H54 (cell line): ENCODE measurements around the gene KLF1.

Experiments used
- DNase-seq: peaks from one replicate; pipeline ENCODE4 v3.0.0; 2011; ENCODE audit warnings: low spot score, mixed read lengths; ENCODE audit not compliant: insufficient read length
- FAIRE-seq: peaks from 3 replicates; lab custom pipeline; 2011; peaks lifted over from hg19 to GRCh38; lab: Jason Lieb, UNC
- POLR2A ChIP-seq: IDR thresholded peaks from 2 replicates; pipeline ENCODE4 v1.6.1; 2011; ENCODE audit warnings: low read depth, mild to moderate bottlenecking, low read length

Gene KLF1

GRCh38 chr19:12843999-12844732, 42.8 kb downstream of the KLF1 start:
- TF ChIP-seq POLR2A: no peak
- FAIRE-seq: no peak

GRCh38 chr19:12843328-12843727, 43.7 kb downstream of the KLF1 start:
- FAIRE-seq: no peak

More at GRCh38 chr19:12843999-12844732, 42.8 kb downstream of the KLF1 start:
- DNase-seq: no peak

GRCh38 chr19:12842511-12842910, 44.5 kb downstream of the KLF1 start:
- FAIRE-seq (no peak), DNase-seq (no peak)
- TF ChIP-seq POLR2A: no peak

More at GRCh38 chr19:12843328-12843727, 43.7 kb downstream of the KLF1 start:
- TF ChIP-seq POLR2A: no peak
- no peak for DNase-seq

GRCh38 chr19:12841094-12841493, 45.9 kb downstream of the KLF1 start:
- no peak for DNase-seq
- no peak for FAIRE-seq
- no peak for TF ChIP-seq POLR2A

GRCh38 chr19:12840091-12841079, 46.6 kb downstream of the KLF1 start:
- FAIRE-seq: peak; percentile 41
- DNase-seq: peak; percentile 66
- TF ChIP-seq POLR2A: no peak

- DNase-seq (no peak), FAIRE-seq (no peak)
- no peak for TF ChIP-seq POLR2A
Measured at GRCh38 chr19:12838886-12839756, 47.9 kb downstream of the KLF1 start.

- TF ChIP-seq POLR2A: no peak
Measured at GRCh38 chr19:12838182-12838885, 48.7 kb downstream of the KLF1 start, which contains the start of gene MAST1. Gene MAST1 (plus strand): TSS chr19:12838515. CDS start chr19:12838573, 58 bp downstream.

GRCh38 chr19:12837225-12837624, 49.8 kb downstream of the KLF1 start:
- no peak for TF ChIP-seq POLR2A
- DNase-seq: no peak
- FAIRE-seq: no peak

More at GRCh38 chr19:12838182-12838885, 48.7 kb downstream of the KLF1 start, which contains the start of gene MAST1:
- DNase-seq (peak; percentile 73), FAIRE-seq (no peak)

GRCh38 chr19:12836529-12836863, 50.5 kb downstream of the KLF1 start:
- FAIRE-seq (no peak), DNase-seq (no peak)
- no peak for TF ChIP-seq POLR2A

GRCh38 chr19:12834976-12835757, 51.8 kb downstream of the KLF1 start:
- no peak for DNase-seq
- TF ChIP-seq POLR2A: no peak
- no peak for FAIRE-seq

- no peak for FAIRE-seq
- TF ChIP-seq POLR2A: no peak
- no peak for DNase-seq
Measured at GRCh38 chr19:12834566-12834943, 52.4 kb downstream of the KLF1 start, which contains the start of gene RTBDN. Gene RTBDN (minus strand): TSS chr19:12834579. CDS start chr19:12829979, 4,600 bp downstream.
